Tibial nerve (tissue), 4 donors: ENCODE data around the gene IFIT1. TPM values are rescaled to one million over a fixed set of nuclear protein-coding genes. Genes with fewer than 3 reads are reported as not detected.
"Not testable (repeated sequence)": the region's sequence is repeated elsewhere in the genome, so short reads cannot be mapped to it uniquely, and the experiment has no call there.

Source experiments
- DNase-seq, 2 donors: peaks; one replicate each; pipeline ENCODE4 v3.0.0-alpha.2; 2019; ENCODE audit warnings: low spot score in 2 of 2
- H3K27ac ChIP-seq, 4 donors: fragments of 200-600 bp; sonication (generic) in 3 of 4; one replicate each; pipeline ENCODE4 v1.5.1; 2017 to 2019; ENCODE audit warnings: mild to moderate bottlenecking in 1 of 4
- H3K27me3 ChIP-seq, 2 donors: fragments of 200-600 bp; sonication (generic) in 1 of 2; one replicate each; pipeline versions ENCODE4 v1.5.1 to v1.6.0; 2017 to 2019
- H3K36me3 ChIP-seq, 3 donors: fragments of 200-600 bp; sonication (generic); one replicate each; pipeline ENCODE4 v1.5.1; 2018 to 2019
- H3K4me1 ChIP-seq, 4 donors: fragments of 200-600 bp; sonication (generic) in 3 of 4; one replicate each; pipeline ENCODE4 v1.5.1; 2017 to 2019
- H3K4me3 ChIP-seq, 4 donors: fragments of 200-600 bp; sonication (generic) in 3 of 4; one replicate each; pipeline ENCODE4 v1.5.1; 2017 to 2019; ENCODE audit warnings: mild to moderate bottlenecking in 1 of 4, moderate library complexity in 1 of 4
- H3K9me3 ChIP-seq, 4 donors: fragments of 200-600 bp; sonication (generic) in 3 of 4; one replicate each; pipeline ENCODE4 v1.5.1; 2017 to 2019
- CTCF ChIP-seq, 5 experiments: fragments of 200-600 bp in 3 of 5; fragments of 450-650 bp in 2 of 5; sonication (generic) in 3 of 5; IDR thresholded peaks; one replicate each; pipeline ENCODE4 v1.5.1; 2016 to 2019; ENCODE audit warnings: antibody characterized with exemption in 5 of 5, mild to moderate bottlenecking in 3 of 5, moderate library complexity in 2 of 5
- EP300 ChIP-seq, 2 donors: sonication (generic); formaldehyde crosslinking; IDR thresholded peaks; one replicate each; pipeline ENCODE4 v1.6.1; 2017; ENCODE audit warnings: antibody characterized with exemption in 2 of 2, mild to moderate bottlenecking in 1 of 2
- POLR2A ChIP-seq, 2 donors: fragments of 450-650 bp; IDR thresholded peaks; one replicate each; pipeline ENCODE4 v1.6.1; 2017; ENCODE audit warnings: antibody characterized with exemption in 2 of 2, mild to moderate bottlenecking in 2 of 2, moderate library complexity in 2 of 2
- WGBS, 2 donors: methylation state at CpG; one replicate each; pipeline ENCODE4 v1.1.5; 2018; 5-methylcytosine and 5-hydroxymethylcytosine counted together
- total RNA-seq, 4 donors: library from RNA; depleted of rRNA; stranded (reverse); fragments of >200 nt; gene quantifications; one replicate each; pipeline ENCODE4 v1.1.0, GENCODE V29; 2016

The IFIT1 gene
- total RNA-seq, 4 donors from 2014 or later = 7.2 to 17.0 (median 13.9) TPM

GRCh38 chr10:89403043-89403442 lies 10.6 kb downstream of the IFIT1 start:
- WGBS, 2 donors = 68 to 75% methylated on average over 2 of the region's 2 CpGs
- no peak overlapping the region for H3K4me3 ChIP-seq
- TF ChIP-seq EP300 (IDR thresholded peaks at IDR 0.05) (no peak), POLR2A (IDR thresholded peaks at IDR 0.05) (no peak), CTCF (IDR thresholded peaks at IDR 0.05) (no peak)

GRCh38 chr10:89404104-89405047 lies 12.0 kb downstream of the IFIT1 start:
- no peak for DNase-seq
- H3K27me3 ChIP-seq = no peaks in the 10 kb centered on the region
- 93% methylated on average over 11 of the region's 11 CpGs for WGBS, 2 donors

More at GRCh38 chr10:89403043-89403442, 10.6 kb downstream of the IFIT1 start:
- Histone ChIP-seq H3K9me3 (peaks cover 0 to 8% (median 0%) of the 10 kb centered on the region in 4 donors), H3K27ac (no peak overlapping the region), H3K27me3 (no peaks in the 10 kb centered on the region), H3K4me1 (peaks cover 0 to 4% (median 0%) of the 10 kb centered on the region in 4 donors), H3K36me3 (peaks cover 0 to 62% (median 0%) of the 10 kb centered on the region in 3 donors)
- no peak for DNase-seq

GRCh38 chr10:89406178-89406577 lies 13.8 kb downstream of the IFIT1 start:
- not testable (repeated sequence) for H3K27me3 ChIP-seq, H3K9me3 ChIP-seq, H3K4me1 ChIP-seq, DNase-seq, H3K4me3 ChIP-seq, H3K27ac ChIP-seq
- WGBS, 2 donors = 92 to 96% methylated on average over 9 of the region's 9 CpGs
- peaks cover 0 to 49% (median 0%) of the 10 kb centered on the region in 3 donors for H3K36me3 ChIP-seq

More at GRCh38 chr10:89404104-89405047, 12.0 kb downstream of the IFIT1 start:
- H3K4me3 ChIP-seq = no peak overlapping the region
- TF ChIP-seq EP300 (IDR thresholded peaks at IDR 0.05) (no peak), CTCF (IDR thresholded peaks at IDR 0.05) (no peak), POLR2A (IDR thresholded peaks at IDR 0.05) (no peak)
- peaks cover 0 to 8% (median 0%) of the 10 kb centered on the region in 4 donors for H3K9me3 ChIP-seq
- H3K36me3 ChIP-seq = peaks cover 0 to 62% (median 0%) of the 10 kb centered on the region in 3 donors
- H3K27ac ChIP-seq = no peak overlapping the region
- no peaks in the 10 kb centered on the region for H3K4me1 ChIP-seq

- H3K36me3 ChIP-seq = peaks cover 0 to 44% (median 0%) of the 10 kb centered on the region in 3 donors
- not testable (repeated sequence) for DNase-seq, H3K4me3 ChIP-seq, H3K27me3 ChIP-seq, H3K9me3 ChIP-seq, H3K4me1 ChIP-seq, H3K27ac ChIP-seq
- WGBS, 2 donors = 97% methylated on average over 3 of the region's 3 CpGs
These were observed 15.4 kb downstream of the IFIT1 start for GRCh38 chr10:89407792-89408191.

- Histone ChIP-seq H3K4me1 (peaks cover 0 to 12% (median 6%) of the 10 kb centered on the region in 4 donors), H3K36me3 (peaks cover 0 to 29% (median 0%) of the 10 kb centered on the region in 3 donors)
- not testable (repeated sequence) for H3K27ac ChIP-seq, H3K4me3 ChIP-seq, DNase-seq, H3K9me3 ChIP-seq, H3K27me3 ChIP-seq
- WGBS, 2 donors = 93 to 95% methylated on average over 5 of the region's 5 CpGs
These were observed 16.9 kb downstream of the IFIT1 start for GRCh38 chr10:89409282-89409681.

- H3K36me3 ChIP-seq = peaks cover 0 to 22% (median 0%) of the 10 kb centered on the region in 3 donors
- not testable (repeated sequence) for DNase-seq, H3K9me3 ChIP-seq, H3K27ac ChIP-seq, H3K4me3 ChIP-seq, H3K27me3 ChIP-seq
- peaks cover 0 to 14% (median 6%) of the 10 kb centered on the region in 4 donors for H3K4me1 ChIP-seq
- WGBS, 2 donors = 85 to 95% methylated on average over 5 of the region's 5 CpGs
These were observed 18.1 kb downstream of the IFIT1 start for GRCh38 chr10:89410551-89410950.

GRCh38 chr10:89411135-89411534 lies 18.7 kb downstream of the IFIT1 start:
- peaks cover 0 to 20% (median 6%) of the 10 kb centered on the region in 4 donors for H3K4me1 ChIP-seq
- WGBS, 2 donors = 59 to 62% methylated on average over 2 of the region's 2 CpGs
- not testable (repeated sequence) for H3K27ac ChIP-seq

GRCh38 chr10:89412276-89412675 lies 19.9 kb downstream of the IFIT1 start:
- not testable (repeated sequence) for H3K4me3 ChIP-seq, H3K27ac ChIP-seq, H3K36me3 ChIP-seq, H3K9me3 ChIP-seq, DNase-seq, H3K27me3 ChIP-seq
- H3K4me1 ChIP-seq = peaks cover 0 to 31% (median 6%) of the 10 kb centered on the region in 4 donors
- 86 to 92% methylated on average over 10 of the region's 10 CpGs for WGBS, 2 donors

More at GRCh38 chr10:89411135-89411534, 18.7 kb downstream of the IFIT1 start:
- H3K36me3 ChIP-seq = peaks cover 0 to 16% (median 0%) of the 10 kb centered on the region in 3 donors
- H3K9me3 ChIP-seq, H3K27me3 ChIP-seq, DNase-seq, H3K4me3 ChIP-seq: not testable (repeated sequence)
